GM18517 (cell line): ENCODE measurements around the gene PMIS2.

Experiments used
- ATAC-seq: cut with Tn5 transposase; IDR thresholded peaks from one replicate; pipeline ENCODE4 v1.9.1; 2021; ENCODE audit warnings: mild to moderate bottlenecking, moderate library complexity; ENCODE audit not compliant: unreplicated experiment

The PMIS2 gene

DNA sequence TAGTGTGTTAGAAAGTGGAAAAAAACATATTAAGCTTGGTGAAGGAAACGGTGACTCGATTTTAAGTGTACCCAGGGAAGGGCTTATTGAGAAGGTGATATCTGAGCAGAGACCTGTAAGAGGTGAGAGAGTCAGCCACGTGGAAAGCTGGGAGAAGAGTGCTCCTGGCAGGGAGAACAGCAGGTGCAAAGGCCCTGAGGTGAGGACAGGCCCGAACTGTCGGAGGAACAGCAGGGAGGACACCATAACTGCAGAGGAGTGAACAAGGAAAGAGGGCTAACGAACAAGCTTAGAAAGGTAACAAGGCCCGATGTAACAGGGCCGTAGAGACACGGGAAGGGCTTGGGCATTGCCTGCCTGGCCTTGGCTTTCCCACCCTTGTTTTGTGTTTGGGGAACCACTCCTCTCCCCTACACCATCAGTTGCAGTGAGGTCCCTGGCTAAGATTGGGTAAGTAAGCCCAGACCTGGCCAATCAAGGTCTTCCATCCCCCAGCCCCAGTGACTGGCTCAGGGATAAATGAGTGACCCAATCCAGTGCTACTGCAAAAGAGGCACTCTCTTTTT lies 29.9 kb upstream of the PMIS2 start:
- ATAC-seq = no peak

DNA sequence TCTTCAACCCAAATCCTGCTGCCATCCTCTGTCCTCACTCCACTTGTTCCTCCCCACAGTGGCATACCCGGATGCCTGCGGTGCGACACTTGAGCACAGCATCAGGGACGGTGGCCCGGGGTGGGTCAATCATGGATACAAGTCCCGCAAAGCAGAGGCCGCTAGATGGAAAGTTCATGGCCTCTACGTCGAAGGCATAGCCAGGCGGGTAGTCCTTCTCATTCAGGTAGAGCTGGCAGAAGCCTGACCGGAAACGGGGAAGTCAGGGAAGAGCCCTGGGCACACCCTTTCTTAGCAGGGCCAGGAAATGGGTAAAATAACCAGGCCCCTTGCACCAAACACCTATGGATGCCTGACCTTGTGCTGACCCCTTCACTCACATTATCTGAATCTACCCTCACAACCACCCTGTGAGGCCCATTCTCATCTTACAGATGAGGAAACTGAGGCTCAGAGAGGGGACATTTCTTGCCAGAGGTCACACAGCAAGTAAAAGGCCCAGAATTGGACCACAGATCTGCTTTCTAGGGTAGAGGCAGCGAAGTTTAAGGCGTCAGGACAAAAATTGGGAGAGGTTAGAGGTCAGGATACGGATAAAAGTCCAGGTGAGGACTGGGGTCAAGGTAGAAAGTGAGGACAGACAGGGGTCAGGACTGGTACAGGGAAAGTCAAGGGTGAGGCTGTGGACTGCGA lies 29.0 kb upstream of the PMIS2 start:
- ATAC-seq = no peak

DNA sequence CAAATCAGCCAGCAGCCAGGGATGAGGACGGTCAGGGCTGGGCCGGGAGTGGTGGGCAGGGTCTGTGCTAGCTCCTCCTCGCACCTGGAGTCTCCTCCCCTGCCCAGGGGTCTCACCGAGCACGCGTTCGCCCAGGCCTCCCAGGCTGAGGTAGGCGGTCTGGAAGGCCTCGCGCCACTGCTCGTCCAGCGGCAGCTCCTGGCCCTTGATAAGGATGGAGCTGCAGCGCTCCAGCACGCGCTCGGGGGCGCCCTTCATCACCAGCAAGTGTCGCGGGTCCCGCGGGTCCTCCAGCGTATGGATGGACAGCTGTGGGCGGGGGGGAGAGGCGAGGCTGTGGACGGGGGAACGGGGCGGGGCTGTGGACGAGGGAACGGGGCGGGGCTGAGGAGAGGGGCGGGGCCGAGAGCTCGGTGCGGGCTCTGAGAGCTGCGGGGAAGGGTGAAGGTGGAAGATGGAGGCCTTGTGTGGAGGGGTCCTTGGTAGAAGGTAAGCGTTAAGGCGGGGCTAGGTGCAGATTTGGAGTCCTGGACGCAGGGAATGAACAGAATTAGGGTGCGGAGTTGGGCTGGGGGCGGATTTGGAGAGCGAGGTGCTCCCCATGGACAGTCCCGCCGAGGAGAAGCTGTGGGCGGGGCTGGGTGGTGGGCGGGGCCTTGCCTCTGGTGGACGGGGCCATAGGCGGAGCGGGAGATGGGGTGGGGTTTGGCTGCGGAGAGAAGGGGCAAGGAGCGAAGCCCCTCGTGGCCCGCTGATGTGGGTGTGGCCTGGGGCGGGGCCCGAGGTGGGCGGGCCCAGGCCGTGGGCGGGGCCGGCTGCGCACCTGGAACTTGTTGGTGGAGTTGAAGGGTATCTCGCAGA lies 28.2 kb upstream of the PMIS2 start:
- ATAC-seq = no peak

DNA sequence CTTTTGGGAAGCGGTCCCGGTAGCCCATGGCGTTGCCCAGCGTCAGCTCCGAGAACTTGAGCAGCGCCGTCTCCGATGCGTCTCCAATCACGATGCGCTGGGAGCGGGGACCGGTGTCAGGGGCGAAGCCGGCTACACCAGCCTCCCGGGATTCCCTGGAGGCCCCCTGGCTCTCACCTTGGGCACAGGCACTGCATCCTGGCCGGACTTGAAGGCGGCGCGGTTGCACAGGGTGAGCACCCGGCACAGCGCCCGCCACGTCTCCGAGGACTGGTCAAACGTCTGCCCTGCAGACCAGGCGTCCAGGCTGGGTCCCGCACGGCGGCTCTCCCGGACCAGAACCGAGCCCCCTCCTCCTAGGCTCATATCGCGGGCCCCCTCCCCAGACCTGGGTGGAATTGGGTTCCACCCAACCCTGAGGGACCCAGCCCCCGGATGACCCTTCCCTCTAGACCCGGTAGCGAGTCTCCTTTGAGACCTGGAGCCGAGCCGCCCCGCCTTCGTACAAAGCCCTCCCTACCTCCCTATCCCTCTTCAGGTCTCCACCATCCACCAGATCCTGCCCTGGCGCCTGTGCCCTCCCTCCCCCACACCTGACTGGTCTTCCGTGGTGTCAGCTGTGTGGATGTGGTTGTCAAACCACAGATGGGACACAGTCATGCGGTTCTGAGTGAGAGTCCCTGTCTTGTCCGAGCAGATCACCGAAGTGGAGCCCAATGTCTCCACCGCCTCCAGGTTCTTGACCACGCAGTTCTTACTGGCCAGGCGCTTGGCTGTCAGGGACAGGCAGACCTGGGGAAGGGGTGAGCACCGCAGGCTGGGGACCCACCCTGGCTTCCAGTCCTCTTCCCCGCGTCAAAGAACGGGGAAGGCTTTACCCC lies 27.3 kb upstream of the PMIS2 start:
- no peak for ATAC-seq

DNA sequence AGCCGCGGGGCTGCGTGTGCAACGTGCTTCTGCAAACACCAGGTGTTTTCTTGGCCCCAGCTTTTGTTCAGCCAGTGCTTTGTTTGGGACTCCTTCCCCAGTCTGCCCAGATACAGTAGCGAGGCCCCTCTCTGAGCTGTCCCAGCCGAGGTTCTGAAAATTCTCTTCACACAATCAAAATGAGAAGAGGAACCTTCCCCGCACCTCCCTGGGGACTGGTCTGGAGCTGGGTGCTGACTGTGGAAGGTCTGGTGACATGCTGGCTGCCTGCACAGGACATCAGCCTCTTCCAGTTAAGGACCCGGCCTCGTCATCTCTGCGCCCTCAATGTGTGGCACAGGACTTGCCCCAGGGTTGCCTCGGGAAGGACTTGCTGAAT lies 26.7 kb upstream of the PMIS2 start:
- no peak for ATAC-seq

DNA sequence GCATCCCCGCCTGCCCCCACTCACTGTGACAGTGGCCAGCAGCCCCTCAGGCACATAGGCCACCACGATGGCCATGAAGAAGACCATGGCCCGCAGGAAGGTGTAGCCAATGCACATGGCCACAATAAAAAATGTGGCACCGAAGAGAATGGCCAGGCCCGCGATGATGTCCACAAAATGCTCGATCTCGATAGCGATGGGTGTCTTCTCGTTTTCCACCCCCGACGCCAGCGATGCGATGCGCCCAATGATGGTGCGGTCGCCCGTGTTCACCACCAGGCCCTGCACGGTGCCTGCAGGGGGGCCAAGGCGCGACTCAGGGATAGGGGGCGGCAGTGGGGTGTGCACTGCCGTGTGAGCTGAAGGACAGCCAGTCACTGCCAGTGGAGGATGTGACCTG lies 26.2 kb upstream of the PMIS2 start:
- no peak for ATAC-seq

DNA sequence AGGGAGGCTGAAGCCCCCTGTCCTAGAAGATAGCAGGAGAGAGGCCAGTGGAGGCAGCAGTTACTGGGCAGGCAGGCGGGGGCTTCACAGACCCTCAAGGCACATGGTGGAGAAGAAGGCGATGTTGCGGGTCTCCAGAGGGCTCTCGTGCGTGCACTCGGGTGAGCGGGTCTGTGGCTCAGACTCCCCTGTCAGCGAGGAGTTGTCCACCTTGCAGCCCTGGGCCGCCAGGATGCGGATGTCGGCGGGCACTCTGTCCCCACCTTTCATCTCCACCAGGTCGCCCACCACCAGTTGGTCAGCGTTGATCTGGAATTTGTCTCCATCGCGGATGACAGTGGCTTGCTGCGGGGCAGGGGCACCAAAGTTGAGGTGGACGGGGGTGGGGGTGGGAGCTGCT lies 25.7 kb upstream of the PMIS2 start:
- no peak for ATAC-seq

DNA sequence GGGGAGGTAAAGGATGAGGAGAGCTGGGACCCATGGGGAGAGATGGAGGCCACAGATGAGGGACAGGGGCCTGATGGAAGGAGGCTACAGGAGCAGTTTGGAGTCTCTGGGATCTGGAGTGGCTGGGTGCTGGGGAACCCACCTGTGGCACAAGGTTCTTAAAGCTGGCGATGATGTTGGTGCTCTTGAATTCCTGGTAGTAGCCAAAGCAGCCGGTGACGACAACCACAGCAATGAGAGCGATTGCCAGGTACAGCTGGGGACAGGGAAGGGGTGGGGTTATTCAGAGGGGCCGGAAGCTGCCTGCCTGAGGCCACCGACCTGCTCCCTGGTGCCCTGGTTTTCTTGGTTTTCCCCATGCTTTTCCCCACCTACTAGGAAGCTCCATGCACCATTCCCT lies 25.3 kb upstream of the PMIS2 start:
- ATAC-seq = no peak

DNA sequence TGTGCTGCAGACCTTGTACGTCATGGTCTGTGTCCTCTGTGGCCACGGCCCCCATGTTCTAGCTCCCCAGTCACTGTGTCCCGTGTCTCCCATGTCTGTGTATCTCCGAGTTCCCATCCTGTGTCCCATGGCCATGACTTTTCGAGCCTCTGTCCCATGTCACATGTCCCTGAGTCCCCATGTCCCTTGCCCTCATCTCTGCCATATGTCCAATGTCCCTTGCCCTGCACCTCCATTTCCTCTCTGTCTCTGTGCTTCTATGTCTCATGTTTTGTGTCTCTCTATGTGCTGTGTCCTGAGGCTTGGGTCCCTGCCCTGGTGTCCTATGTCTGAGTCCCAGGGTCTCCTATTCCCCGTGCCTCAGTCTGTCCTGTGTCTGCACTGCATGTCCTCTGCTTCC lies 24.5 kb upstream of the PMIS2 start:
- ATAC-seq = no peak

DNA sequence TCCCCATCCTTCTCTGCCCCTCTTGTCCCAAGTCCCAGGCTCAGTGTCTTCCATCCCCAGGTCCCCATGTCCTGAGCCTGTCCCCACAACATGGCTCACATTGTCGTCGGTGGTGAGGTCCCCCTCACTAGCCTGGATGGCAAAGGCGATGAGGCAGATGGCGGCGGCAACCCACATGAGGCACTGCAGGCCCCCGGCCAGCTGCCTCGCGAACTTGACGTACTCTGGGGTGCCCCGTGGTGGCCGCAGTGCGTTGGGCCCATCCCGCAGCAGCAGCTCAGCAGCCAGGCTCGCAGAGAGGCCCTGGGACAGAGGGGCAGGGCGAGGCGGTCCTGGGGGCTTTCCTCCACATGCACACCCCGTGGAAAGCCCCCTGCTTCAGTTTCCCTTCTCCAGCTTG lies 23.6 kb upstream of the PMIS2 start:
- no peak for ATAC-seq

DNA sequence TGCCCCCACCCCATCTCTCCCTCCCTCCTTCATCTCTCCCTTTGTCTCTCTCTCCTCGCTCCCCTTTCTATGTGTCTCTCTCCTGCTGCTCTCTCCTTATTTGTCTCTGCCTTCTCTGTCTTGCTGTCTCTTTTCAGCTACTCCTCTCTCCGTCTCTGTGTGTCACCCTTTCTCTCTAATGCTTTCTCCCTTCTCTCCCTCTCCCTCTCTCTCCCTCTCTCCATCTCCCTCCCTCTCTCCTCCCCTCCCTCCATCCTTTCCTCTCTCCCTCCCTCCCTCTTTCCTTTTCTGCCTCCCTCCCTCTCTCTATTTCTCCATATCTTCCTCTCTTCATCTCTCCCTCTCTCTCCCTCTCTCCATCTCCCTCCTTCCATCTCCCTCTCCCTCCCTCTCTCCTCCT lies 23.2 kb upstream of the PMIS2 start:
- no peak for ATAC-seq

DNA sequence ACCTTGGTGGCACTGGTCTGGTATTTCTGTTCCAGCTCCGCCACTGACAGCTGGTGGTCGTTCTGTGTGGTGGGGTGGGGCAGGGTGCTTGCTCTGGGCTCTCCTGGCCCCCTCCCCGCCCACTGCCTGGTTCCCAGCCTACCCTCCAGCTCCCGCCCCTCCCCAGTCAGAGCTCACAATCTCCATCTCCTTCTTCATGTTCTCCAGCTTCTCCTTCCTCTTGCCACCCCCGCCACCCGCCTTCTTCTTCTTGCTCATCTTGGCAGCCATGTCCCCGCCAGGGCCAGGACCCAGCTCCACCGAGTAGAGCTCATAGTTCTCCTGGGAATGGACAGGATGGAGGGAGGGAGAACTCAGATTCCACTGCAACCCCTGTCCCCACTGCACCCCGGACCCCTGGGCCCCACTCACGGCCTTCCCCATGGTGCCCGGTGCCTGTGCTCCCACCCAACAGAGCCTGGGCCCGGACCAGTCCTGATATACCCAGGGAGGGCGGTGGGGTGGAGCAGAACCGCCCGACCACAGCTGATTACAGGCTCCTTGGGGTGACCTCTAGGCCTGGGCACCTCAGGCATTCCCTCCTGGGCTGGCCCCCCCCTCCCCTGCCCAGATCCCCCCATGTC lies 22.7 kb upstream of the PMIS2 start, which contains the start of gene ATP4A:
TSS of gene ATP4A (minus strand) at position 452 of the 623 bp plus-strand sequence. CDS start at position 423, 29 bp downstream.
- no peak for ATAC-seq

DNA sequence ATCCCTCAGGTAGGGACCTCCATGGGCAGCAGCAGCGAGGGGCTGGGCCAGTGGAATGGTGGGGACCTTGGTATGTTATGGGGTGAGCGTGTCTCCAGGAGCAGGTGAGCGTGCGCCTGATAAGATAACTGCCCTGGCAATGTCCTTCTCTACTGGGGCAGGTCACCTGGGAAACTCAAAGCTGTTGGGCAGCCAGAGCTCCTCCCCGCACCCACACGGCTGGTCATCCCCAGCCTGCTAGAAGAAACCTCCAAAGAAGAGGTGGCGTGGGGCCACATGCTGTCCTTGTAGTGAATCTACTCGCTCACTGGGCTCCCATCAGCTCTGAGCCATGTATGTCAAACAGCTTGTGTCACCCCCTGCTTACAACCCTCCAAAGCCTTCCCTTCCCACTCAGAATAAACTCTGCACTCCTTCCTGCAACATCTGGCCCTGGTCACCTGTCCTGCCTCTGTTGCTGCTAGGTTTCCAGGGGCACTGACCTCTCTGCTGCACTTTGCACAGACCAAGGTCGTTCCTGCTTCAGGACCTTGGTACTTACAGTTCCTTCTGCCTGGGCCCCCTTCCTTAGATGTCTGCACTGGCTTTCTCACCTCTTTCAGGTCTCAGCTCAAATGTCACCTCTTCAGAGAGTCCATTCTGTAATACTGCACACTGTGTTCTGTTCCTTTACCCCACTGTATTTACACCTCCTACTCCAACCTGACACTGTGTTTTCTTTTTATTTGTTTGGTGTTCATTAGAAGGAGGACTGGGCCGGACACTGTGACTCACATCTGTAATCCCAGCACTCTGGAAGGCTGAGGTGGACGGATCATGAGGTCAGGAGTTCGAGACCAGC lies 20.7 kb upstream of the PMIS2 start:
- ATAC-seq = no peak

DNA sequence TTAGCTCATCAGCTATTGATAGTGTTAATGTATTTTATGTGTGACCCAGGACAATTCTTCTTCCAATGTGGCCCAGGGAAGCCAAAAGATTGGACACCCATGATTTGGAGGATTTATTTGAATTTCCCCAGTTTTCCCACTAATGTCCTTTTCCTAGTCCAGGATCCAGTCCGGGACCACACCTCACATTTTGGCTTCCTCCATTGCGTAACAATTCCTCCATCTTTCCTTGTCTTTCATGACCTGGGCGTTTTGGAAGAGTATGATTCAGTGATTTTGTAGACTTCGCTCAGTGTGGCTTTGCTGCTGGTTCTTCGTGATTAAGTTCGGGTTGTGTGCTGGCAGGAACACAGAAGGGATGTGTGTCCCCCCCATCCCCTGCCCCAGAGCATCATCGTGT lies 19.2 kb upstream of the PMIS2 start:
- no peak for ATAC-seq

DNA sequence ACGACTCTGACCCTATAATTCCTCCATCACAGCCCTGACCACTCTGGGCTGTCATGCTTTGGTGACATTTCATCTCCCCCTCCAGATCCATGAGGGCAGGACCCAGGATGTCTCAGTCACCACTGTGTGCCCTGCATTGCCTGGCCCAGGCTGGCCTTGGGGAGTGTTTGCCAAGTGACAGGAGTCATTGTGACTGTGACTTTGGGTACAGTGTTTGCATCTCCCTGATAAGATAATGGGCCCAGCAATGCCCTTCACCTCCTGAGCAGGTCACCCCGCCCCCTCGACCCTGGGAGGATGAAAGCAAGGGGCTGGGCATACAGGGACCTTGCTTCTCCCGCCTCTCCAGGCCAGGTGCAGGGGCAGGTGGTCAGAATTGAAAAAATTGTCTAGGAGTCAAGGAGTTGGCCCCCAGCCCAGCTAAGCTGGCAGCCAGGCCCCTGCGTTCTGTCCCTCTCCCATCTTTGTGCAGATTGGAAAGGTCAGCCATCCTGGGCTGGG lies 16.6 kb upstream of the PMIS2 start:
- ATAC-seq = no peak

DNA sequence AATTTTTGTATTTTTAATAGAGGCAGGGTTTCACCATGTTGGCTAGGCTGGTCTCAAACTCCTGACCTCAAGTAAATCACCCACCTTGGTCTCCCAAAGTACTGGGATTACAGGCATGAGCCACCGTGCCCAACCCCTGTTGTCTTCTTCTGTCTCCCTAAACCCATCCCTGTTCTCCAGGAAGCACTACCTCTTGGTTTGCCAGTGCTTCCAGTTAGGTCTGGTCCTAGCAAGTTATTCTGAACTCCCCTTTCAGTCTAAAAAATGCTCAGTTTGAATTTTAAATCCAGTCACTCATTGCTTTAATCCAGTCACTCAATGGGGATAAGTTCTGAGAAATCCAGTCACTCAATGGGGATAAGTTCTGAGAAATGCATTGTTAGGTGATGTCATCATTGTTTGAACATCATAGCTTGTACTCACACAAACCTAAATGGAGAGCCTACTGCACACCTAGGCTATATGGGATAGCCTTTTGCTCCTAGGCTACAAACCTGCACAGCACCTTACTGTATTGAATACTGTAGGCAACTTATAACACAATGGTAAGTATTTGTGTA lies 14.5 kb upstream of the PMIS2 start:
- no peak for ATAC-seq

DNA sequence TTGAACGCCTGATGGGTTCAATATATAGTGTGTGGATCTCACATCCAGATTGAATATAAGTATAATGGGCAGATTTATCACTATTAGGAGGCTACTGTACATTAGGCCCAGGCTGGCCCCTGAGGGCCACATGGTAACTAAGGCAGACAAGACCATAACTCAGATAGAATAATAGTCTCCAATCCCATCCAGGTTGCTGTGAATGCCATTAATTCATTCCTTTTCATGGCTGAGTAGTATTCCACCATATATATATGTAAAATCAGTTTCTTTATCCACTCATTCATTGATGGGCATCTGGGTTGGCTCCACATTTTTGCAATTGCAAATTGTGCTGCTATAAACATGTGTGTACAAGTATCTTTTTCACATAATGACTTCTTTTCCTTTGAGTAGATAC lies 8.1 kb upstream of the PMIS2 start:
- no peak for ATAC-seq

DNA sequence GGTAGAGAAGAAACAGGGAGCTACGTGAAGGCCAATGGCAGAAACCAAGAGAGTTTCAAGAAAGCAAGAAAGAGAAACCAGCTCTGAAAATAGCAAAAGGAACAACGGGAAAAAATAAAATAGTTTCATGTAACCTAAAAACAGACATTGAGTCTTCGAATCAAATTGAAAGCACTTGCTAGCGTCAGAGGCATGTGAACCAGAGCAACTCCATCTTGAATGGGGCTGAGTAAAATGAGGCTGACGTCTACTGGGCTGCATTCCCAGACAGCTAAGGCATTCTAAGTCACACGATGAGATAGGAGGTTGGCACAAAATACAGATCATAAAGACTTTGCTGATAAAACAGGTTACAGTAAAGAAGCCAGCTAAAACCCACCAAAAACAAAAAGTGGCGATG lies 7.3 kb upstream of the PMIS2 start:
- ATAC-seq = no peak

DNA sequence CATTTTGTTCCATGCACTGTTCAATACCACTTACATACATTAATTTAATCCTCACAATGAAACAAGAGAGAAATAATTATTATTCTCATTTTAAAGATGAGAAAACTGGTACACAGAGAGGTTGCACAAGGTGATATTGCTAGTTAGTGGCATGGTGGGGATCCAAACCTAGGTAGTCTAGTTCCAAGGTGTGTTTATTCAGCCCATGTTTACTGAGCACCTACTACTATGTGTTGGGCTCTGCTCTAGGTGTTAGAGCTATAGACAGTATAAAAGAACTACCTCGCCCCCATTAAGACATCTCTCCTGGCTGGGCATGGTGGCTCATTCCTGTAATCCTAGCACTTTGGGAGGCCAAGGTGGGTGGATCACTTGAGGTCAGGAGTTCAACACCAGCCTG lies 3.2 kb upstream of the PMIS2 start:
- ATAC-seq = no peak
